ENCODE measurements around the gene SH2D4B. TPM values are rescaled to one million over a fixed set of nuclear protein-coding genes. Genes with fewer than 3 reads are reported as not detected.

SH2D4B gene
- total RNA-seq, 1 donor from 2014 or later = 1.2 TPM

DNA sequence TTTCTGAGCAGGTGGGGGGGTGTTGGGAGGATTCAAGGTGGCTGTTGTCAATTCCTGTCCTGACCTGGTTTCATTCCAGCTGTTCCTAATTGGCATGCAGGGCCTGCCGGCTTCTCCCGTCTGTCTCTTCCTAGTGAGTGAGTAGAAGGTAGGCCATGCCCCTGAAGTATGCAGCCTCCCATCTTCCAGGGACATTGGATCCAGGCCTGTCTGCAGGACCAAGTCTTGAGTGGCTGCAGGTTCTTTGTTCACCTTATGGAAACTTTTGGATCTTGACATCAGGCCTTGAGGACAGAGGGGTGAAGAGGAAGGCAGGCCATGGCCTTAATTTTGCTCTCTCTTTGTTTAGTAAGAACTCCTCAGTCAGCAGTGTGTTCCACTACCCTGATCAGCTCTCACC, 131.8 kb downstream of the SH2D4B start:
- no peak for FAIRE-seq
- DNase-seq (ENCODE audit: low spot score in 2 of 2) = no peak

DNA sequence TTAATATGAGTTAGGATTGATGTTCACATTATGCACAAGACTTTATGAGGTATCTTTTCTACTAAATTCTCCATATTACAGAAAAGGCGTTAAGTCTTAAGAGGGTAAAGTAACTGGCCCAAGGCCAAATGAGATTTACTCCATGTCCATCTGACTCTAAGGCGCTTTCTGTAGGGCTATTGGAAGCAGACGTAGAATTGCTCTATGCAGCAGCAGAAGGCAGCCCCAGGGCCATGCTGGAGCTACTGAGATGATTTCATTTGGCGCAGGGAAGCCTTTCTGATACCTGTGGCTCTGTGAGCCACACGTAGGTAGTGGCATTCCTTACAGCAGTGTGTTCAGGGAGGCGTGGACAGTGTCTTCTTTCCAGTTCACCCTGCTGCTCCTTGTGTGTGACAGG, 133.1 kb downstream of the SH2D4B start:
- FAIRE-seq (no peak), DNase-seq (ENCODE audit: low spot score in 2 of 2) (no peak)

DNA sequence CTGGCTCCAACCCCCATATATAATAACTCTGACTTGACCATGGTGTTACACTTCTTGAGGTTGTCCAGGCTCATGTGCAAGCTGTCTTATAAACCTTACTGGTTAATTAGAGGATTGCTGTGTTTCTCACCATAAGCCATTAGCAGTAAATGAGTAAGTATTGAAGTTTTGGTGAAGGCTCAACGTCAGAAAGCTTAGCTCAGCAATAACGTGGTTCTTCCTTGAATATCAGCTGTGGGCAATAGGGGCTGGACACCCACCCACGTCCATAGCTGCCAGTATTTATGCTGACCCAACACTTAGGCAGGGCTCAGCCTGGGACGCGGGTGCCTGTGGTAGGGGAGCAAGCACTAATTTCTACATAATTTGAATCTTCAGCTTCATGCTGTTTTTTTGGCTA, 134.1 kb downstream of the SH2D4B start:
- no peak for FAIRE-seq
- DNase-seq (ENCODE audit: low spot score in 2 of 2) = no peak

DNA sequence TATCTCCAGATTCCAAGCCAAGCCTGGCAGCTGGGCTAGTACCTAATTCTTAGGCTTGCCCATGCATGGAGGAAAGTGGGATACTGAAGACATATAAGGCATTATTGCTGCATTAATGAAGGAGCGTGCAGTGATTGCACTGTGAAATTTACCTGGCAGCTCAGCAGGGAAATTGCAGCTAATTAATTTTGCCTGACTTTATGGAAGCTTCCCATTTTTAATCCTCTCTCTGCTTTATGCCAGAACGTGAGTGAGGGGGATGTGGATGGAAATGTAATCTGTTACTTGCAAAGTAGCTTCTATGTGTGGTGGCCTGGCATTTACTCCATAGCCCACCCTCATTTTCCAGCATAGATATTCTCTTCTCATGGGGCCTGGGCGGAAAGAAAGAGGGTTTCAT, 134.9 kb downstream of the SH2D4B start:
- FAIRE-seq = no peak
- DNase-seq (ENCODE audit: low spot score in 2 of 2) = no peak

DNA sequence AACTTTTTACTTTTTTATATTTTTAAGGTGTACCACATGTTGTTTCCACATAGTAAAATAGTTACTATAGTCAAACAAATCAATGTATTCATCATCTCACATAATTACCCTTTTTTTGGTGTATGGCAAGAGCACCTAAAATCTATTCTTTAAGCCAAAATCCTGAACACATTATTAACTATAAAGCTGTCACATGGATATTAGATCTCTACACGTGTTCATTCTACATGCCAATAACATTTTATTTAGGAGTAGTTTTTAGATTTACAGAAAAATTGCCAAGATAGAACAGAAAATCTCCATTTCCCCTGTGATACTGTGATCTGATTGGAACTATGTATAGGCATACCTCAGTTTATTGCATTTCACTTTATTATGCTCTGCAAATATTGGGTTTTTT, 137.1 kb downstream of the SH2D4B start:
- FAIRE-seq (no peak), DNase-seq (ENCODE audit: low spot score in 2 of 2) (no peak)

DNA sequence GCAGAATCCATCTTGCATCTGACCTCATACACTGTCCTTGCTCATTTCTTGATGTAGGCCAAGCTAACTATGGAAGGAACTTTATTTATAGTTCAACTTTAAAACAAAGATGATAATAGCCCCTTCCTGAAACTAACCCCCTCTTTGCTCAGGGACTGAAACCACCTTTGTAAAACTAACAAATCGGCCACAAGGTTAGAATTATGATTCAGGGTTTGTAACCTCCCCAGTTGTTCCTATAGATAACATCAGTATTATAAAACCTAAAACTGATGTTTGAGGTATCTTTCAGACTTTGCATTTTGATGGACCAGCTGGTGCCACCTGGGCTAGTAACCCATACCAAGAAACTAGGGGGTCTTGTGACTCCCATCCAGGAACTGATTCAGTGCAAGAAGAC, 143.4 kb downstream of the SH2D4B start:
- DNase-seq (ENCODE audit: low spot score in 2 of 2) (no peak), FAIRE-seq (no peak)

DNA sequence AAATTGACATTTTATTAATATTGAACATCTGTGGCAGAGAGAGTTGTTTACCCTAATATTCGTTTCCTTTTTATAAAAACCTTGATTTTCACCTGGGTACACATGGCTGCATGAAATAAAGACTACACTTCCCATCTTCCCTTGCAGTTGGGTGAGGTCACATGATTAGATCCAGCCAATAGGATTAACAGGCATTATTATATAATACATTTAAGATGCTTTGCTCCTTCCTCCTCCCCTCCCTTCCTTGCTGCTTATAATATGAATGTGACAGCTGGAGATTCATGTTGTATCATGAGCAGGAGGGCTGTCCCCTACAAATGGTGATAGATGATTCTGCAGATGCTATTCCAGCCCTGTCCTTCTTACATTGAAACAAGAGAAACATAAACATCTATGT, 146.6 kb downstream of the SH2D4B start:
- DNase-seq (ENCODE audit: low spot score in 2 of 2) = no peak

DNA sequence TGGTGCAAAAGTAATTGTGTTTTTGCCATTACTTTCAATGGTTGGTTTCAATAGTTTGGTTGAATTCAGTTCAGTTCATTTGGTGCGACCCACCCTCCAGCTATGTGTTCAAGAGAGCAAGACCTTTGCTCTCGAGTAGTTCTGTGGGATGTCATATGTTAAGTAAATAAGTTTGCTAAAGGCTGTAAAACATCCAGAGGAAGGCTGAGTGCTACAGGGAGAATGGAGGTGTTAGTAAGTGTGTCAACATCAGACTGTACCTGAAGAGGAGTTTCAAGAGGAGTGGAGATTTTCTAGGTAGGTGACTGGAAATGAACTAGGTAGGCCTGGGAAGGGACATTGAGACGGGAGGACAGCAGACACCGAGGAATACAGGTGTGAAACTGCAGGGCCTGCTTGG, 147.7 kb downstream of the SH2D4B start:
- FAIRE-seq = no peak
- DNase-seq (ENCODE audit: low spot score in 2 of 2) = no peak

More for the DNA sequence above, 146.6 kb downstream of the SH2D4B start:
- FAIRE-seq = no peak

DNA sequence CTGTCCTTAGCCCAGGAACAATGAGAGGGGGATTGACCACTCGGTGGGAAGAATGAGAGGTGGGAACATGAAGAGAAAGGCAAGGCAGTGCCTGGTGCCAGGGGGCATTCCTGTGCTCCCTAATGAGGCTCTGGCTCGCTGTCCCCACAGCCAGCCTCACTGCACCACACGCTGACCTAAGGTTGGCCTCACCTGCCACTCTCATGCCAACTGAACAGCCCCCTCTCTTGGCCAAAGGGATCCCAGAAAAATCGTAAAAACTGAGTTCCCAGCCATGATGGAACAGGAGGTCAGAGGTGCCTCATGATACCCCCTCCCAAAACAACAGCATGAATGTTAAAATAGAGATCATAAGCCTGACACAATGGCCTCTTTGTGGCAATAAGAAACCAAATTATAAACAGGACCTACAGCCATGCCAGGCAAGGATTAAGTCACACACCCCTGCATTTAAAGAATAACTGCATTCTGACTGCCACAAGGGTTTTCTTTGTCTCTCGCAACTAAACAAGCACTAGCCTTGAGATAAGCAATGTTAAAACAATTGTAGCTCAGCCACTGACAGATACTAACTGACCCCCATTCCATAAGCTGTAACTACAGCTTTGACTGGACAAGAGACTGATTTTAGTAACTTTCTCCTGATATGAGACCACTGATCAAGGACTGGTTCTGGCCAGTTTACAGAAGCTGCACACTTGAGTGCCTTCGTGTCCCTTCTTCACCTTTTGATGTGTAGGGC, 149.2 kb downstream of the SH2D4B start:
- DNase-seq (ENCODE audit: low spot score in 2 of 2) (no peak), FAIRE-seq (no peak)

DNA sequence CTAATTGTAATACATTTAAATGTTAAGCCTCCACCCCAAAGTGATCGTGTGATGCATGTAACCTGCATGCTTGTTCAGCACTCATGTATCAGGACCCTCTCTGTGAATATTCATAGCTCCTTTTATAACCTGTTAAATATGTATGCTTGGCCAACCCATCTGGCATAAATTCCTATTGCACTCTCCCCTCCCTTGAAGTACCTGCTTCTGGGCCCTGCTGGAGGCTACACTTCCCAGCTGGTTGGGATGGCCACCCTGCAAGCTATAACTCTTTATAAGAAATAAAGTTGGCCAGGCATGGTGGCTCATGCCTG, 149.7 kb downstream of the SH2D4B start:
- FAIRE-seq (no peak), DNase-seq (ENCODE audit: low spot score in 2 of 2) (no peak)

DNA sequence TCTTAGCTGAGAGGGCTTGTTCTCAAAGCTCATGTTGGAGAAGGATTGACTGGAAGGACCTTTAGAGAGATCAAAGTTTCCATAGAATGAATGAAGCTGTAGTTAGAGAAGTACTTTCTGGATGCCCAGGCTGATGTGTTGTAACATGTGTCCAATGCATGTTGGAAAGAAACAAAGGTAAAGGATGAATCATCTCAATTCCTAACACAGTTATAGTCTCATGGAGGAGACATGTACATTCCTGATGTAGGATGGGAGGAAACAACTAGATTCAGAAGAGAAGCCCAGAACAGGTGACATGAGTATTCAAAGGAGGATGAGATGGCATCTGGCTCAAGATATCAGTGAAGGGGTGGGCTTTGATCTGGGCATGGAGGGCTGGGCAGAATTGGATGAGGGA, 152.7 kb downstream of the SH2D4B start:
- DNase-seq (ENCODE audit: low spot score in 2 of 2) (no peak), FAIRE-seq (no peak)

DNA sequence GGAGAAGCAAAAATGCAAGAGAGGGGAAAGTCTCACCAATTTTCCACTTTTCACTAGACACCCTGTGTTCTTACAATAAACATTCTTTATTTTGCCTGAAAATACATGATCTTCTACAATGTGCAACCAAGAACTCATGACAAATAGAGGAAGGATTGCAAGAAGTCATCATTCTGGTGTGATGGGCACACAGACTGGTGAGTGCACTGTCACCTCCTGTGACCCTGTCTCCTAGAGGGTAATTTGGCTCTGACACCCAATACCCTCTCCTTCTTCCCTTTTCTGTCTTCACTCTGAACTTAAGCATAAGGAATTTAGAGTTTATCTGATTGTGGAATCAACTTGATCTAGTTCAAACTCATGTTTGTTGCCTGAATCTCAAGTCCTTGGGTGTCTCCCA, 153.7 kb downstream of the SH2D4B start:
- no peak for DNase-seq (ENCODE audit: low spot score in 2 of 2)
- no peak for FAIRE-seq

DNA sequence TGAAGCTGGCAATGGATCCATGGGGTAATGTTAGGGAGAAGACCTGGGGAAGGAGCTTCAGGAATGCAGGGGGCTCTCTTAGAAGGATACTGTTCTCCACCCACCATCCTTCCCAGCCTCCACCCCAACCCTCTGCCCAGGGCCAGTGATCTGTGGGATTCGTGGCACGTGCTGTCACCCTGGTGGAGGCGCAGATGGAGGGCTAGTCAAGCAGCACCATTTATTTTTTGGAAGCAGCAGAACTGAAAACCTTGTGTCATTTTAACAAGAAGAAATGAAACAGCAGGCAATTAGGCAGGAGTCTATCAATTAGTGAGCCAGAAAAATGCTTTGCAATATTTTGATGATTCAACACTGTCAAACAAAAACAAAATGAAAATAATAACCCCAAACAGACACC, 155.9 kb downstream of the SH2D4B start:
- no peak for DNase-seq (ENCODE audit: low spot score in 2 of 2)
- no peak for FAIRE-seq

DNA sequence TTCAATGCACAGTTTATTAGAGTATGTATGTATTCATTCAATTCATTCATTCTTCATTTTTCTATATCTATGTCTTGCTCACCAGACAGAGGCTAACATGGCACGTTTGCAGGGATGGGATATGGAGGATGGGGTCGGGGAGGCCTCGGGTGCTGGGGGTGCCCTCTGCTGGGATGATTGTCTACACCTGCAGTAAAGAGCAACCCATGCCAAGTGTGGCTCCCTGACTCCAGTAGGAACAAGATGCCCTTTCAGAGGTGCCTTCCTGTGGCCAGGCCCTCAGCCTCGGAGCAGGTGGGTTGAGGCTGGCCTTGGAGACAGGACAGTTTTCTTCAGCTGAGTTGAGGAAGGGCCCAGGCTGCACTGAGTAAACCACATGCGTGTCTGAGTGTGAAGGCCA, 157.2 kb downstream of the SH2D4B start:
- FAIRE-seq (no peak), DNase-seq (ENCODE audit: low spot score in 2 of 2) (no peak)

Other genes with a start within 250 kb of the SH2D4B start
- gene MAT1A, start 248.2 kb upstream of the SH2D4B start, total RNA-seq = under 0.01 TPM
- gene DYDC1, start 181.1 kb upstream of the SH2D4B start, total RNA-seq = 0.41 TPM
- gene DYDC2, start 181.1 kb upstream of the SH2D4B start, total RNA-seq = 2.4 TPM
- 80.3 TPM for gene PRXL2A, start 129.4 kb upstream of the SH2D4B start, total RNA-seq
- gene TSPAN14, start 83.6 kb upstream of the SH2D4B start, total RNA-seq = 17.9 TPM